Bronchial epithelial cell (primary cell): Measurements from ENCODE around the gene PNPLA3. TPM values are rescaled to one million over a fixed set of nuclear protein-coding genes. Genes with fewer than 3 reads are reported as not detected.

Experiments
- DNase-seq: peaks from one replicate; pipeline ENCODE4 v3.0.0-alpha.2; 2010; ENCODE audit warnings: low read depth
- FAIRE-seq: peaks from 2 replicates; lab custom pipeline; 2011; peaks lifted over from hg19 to GRCh38; lab: Jason Lieb, UNC
- H3K27me3 ChIP-seq: 2 replicates; pipeline ENCODE4 v1.5.1; 2011; ENCODE audit warnings: low read length; ENCODE audit not compliant: control insufficient read depth, insufficient read depth
- H3K36me3 ChIP-seq: 2 replicates; pipeline ENCODE4 v1.5.1; 2011; ENCODE audit warnings: low read length; ENCODE audit not compliant: control insufficient read depth, insufficient read depth
- H3K4me3 ChIP-seq: 2 replicates; pipeline ENCODE4 v1.5.1; 2011; ENCODE audit warnings: mild to moderate bottlenecking, low read depth, low read length, control low read depth
- CTCF ChIP-seq: IDR thresholded peaks from 2 replicates; pipeline ENCODE4 v1.5.1; 2011; ENCODE audit warnings: mild to moderate bottlenecking, moderate library complexity, low read length, control low read depth, inconsistent platforms; ENCODE audit not compliant: insufficient read depth, severe bottlenecking
- total RNA-seq: library from RNA; depleted of rRNA; stranded (reverse); fragments of >200 nt; gene quantifications from 2 replicates; pipeline ENCODE4 v1.2.1, GENCODE V29; 2014

PNPLA3 gene
- total RNA-seq, 1 donor from 2014 or later = 1.3 TPM

- Histone ChIP-seq H3K27me3 (no peaks in the 10 kb centered on the region), H3K4me3 (no peak overlapping the region), H3K36me3 (peaks cover 31% of the 10 kb centered on the region)
- no peak for DNase-seq
- TF ChIP-seq CTCF = no peak
- FAIRE-seq = no peak
Observed at GRCh38 chr22:43974028-43974545, 50.5 kb downstream of the PNPLA3 start.

- TF ChIP-seq CTCF = no peak
- peaks cover 31% of the 10 kb centered on the region for H3K36me3 ChIP-seq
- FAIRE-seq = peak; percentile 23
- no peak for DNase-seq
- H3K4me3 ChIP-seq = no peak overlapping the region
- no peaks in the 10 kb centered on the region for H3K27me3 ChIP-seq
Observed at GRCh38 chr22:43975041-43975440, 51.4 kb downstream of the PNPLA3 start.

GRCh38 chr22:43976861-43977795, 53.5 kb downstream of the PNPLA3 start:
- TF ChIP-seq CTCF = no peak
- DNase-seq (no peak), FAIRE-seq (no peak)

GRCh38 chr22:43978558-43978957, 55.0 kb downstream of the PNPLA3 start:
- FAIRE-seq = no peak
- no peak for TF ChIP-seq CTCF
- Histone ChIP-seq H3K36me3 (peaks cover 30% of the 10 kb centered on the region), H3K4me3 (no peak overlapping the region), H3K27me3 (no peaks in the 10 kb centered on the region)
- DNase-seq = no peak

More at GRCh38 chr22:43976861-43977795, 53.5 kb downstream of the PNPLA3 start:
- H3K27me3 ChIP-seq = no peaks in the 10 kb centered on the region
- peaks cover 35% of the 10 kb centered on the region for H3K36me3 ChIP-seq
- H3K4me3 ChIP-seq = no peak overlapping the region

- H3K4me3 ChIP-seq = no peak overlapping the region
- FAIRE-seq = no peak
- no peak for DNase-seq
- TF ChIP-seq CTCF = no peak
- no peaks in the 10 kb centered on the region for H3K27me3 ChIP-seq
- H3K36me3 ChIP-seq = peaks cover 31% of the 10 kb centered on the region
Observed at GRCh38 chr22:43980579-43980978, 57.0 kb downstream of the PNPLA3 start.
